Measurements from ENCODE around the gene RLIM.
A peak's percentile ranks its signal among the peaks of the same experiment; 100 is the strongest.

The RLIM gene

GRCh38 chrX:74578137-74578536 is 36.3 kb downstream of the RLIM start:
- Histone ChIP-seq H3K27me3 (ENCODE audit: control insufficient read depth, insufficient read depth, low read length) (no peaks in the 10 kb centered on the region), H3K36me3 (ENCODE audit: control insufficient read depth, insufficient read depth, low read length) (no peaks in the 10 kb centered on the region), H3K27ac (ENCODE audit: low read depth, low read length) (no peak overlapping the region), H3K9ac (ENCODE audit: low read length) (no peak overlapping the region), H3K4me3 (ENCODE audit: low read length) (no peak overlapping the region), H3K4me1 (ENCODE audit: control insufficient read depth, insufficient read depth, low read length) (no peaks in the 10 kb centered on the region)

- H3K27ac ChIP-seq (ENCODE audit: low read depth, low read length): no peak overlapping the region
- no peak overlapping the region for H3K4me3 ChIP-seq (ENCODE audit: low read length)
- no peaks in the 10 kb centered on the region for H3K27me3 ChIP-seq (ENCODE audit: control insufficient read depth, insufficient read depth, low read length)
- no peaks in the 10 kb centered on the region for H3K4me1 ChIP-seq (ENCODE audit: control insufficient read depth, insufficient read depth, low read length)
- H3K36me3 ChIP-seq (ENCODE audit: control insufficient read depth, insufficient read depth, low read length): no peaks in the 10 kb centered on the region
- H3K9ac ChIP-seq (ENCODE audit: low read length): no peak overlapping the region
Measured at GRCh38 chrX:74557378-74557777, 57.0 kb downstream of the RLIM start.

GRCh38 chrX:74551934-74552333 is 62.5 kb downstream of the RLIM start:
- Histone ChIP-seq H3K36me3 (ENCODE audit: control insufficient read depth, insufficient read depth, low read length) (no peaks in the 10 kb centered on the region), H3K27ac (ENCODE audit: low read depth, low read length) (no peak overlapping the region), H3K4me1 (ENCODE audit: control insufficient read depth, insufficient read depth, low read length) (no peaks in the 10 kb centered on the region), H3K27me3 (ENCODE audit: control insufficient read depth, insufficient read depth, low read length) (no peaks in the 10 kb centered on the region), H3K9ac (ENCODE audit: low read length) (no peak overlapping the region), H3K4me3 (ENCODE audit: low read length) (no peak overlapping the region)

GRCh38 chrX:74550295-74550802 is 64.1 kb downstream of the RLIM start:
- Histone ChIP-seq H3K27me3 (ENCODE audit: control insufficient read depth, insufficient read depth, low read length) (no peaks in the 10 kb centered on the region), H3K9ac (ENCODE audit: low read length) (no peak overlapping the region), H3K36me3 (ENCODE audit: control insufficient read depth, insufficient read depth, low read length) (no peaks in the 10 kb centered on the region), H3K4me1 (ENCODE audit: control insufficient read depth, insufficient read depth, low read length) (no peaks in the 10 kb centered on the region), H3K4me3 (ENCODE audit: low read length) (peak overlapping the region; percentile 26), H3K27ac (ENCODE audit: low read depth, low read length) (peak overlapping the region; percentile 12)

GRCh38 chrX:74546984-74547383 is 67.4 kb downstream of the RLIM start:
- H3K4me3 ChIP-seq (ENCODE audit: low read length): no peak overlapping the region
- H3K4me1 ChIP-seq (ENCODE audit: control insufficient read depth, insufficient read depth, low read length): no peaks in the 10 kb centered on the region

GRCh38 chrX:74545880-74546523 is 68.4 kb downstream of the RLIM start:
- H3K27me3 ChIP-seq (ENCODE audit: control insufficient read depth, insufficient read depth, low read length): no peaks in the 10 kb centered on the region
- H3K9ac ChIP-seq (ENCODE audit: low read length): no peak overlapping the region
- H3K27ac ChIP-seq (ENCODE audit: low read depth, low read length): no peak overlapping the region
- no peaks in the 10 kb centered on the region for H3K36me3 ChIP-seq (ENCODE audit: control insufficient read depth, insufficient read depth, low read length)
- no peak overlapping the region for H3K4me3 ChIP-seq (ENCODE audit: low read length)
- no peaks in the 10 kb centered on the region for H3K4me1 ChIP-seq (ENCODE audit: control insufficient read depth, insufficient read depth, low read length)

More at GRCh38 chrX:74546984-74547383, 67.4 kb downstream of the RLIM start:
- Histone ChIP-seq H3K27me3 (ENCODE audit: control insufficient read depth, insufficient read depth, low read length) (no peaks in the 10 kb centered on the region), H3K9ac (ENCODE audit: low read length) (no peak overlapping the region), H3K27ac (ENCODE audit: low read depth, low read length) (no peak overlapping the region), H3K36me3 (ENCODE audit: control insufficient read depth, insufficient read depth, low read length) (no peaks in the 10 kb centered on the region)

- H3K4me3 ChIP-seq (ENCODE audit: low read length): no peak overlapping the region
Measured at GRCh38 chrX:74540635-74541249, 73.7 kb downstream of the RLIM start.

GRCh38 chrX:74536832-74537371 is 77.5 kb downstream of the RLIM start:
- Histone ChIP-seq H3K4me3 (ENCODE audit: low read length) (peak overlapping the region; percentile 56), H3K27ac (ENCODE audit: low read depth, low read length) (peak overlapping the region; percentile 87)

More at GRCh38 chrX:74540635-74541249, 73.7 kb downstream of the RLIM start:
- no peaks in the 10 kb centered on the region for H3K36me3 ChIP-seq (ENCODE audit: control insufficient read depth, insufficient read depth, low read length)
- H3K27ac ChIP-seq (ENCODE audit: low read depth, low read length): no peak overlapping the region
- H3K27me3 ChIP-seq (ENCODE audit: control insufficient read depth, insufficient read depth, low read length): no peaks in the 10 kb centered on the region
- H3K9ac ChIP-seq (ENCODE audit: low read length): no peak overlapping the region
- H3K4me1 ChIP-seq (ENCODE audit: control insufficient read depth, insufficient read depth, low read length): no peaks in the 10 kb centered on the region

GRCh38 chrX:74536152-74536831 is 78.1 kb downstream of the RLIM start:
- Histone ChIP-seq H3K4me1 (ENCODE audit: control insufficient read depth, insufficient read depth, low read length) (no peaks in the 10 kb centered on the region), H3K27me3 (ENCODE audit: control insufficient read depth, insufficient read depth, low read length) (no peaks in the 10 kb centered on the region), H3K36me3 (ENCODE audit: control insufficient read depth, insufficient read depth, low read length) (no peaks in the 10 kb centered on the region), H3K27ac (ENCODE audit: low read depth, low read length) (peak overlapping the region; percentile 87), H3K9ac (ENCODE audit: low read length) (no peak overlapping the region), H3K4me3 (ENCODE audit: low read length) (peak overlapping the region; percentile 56)

More at GRCh38 chrX:74536832-74537371, 77.5 kb downstream of the RLIM start:
- H3K9ac ChIP-seq (ENCODE audit: low read length): no peak overlapping the region
- no peaks in the 10 kb centered on the region for H3K36me3 ChIP-seq (ENCODE audit: control insufficient read depth, insufficient read depth, low read length)
- H3K27me3 ChIP-seq (ENCODE audit: control insufficient read depth, insufficient read depth, low read length): no peaks in the 10 kb centered on the region
- H3K4me1 ChIP-seq (ENCODE audit: control insufficient read depth, insufficient read depth, low read length): no peaks in the 10 kb centered on the region

GRCh38 chrX:74535408-74536151 is 78.8 kb downstream of the RLIM start:
- Histone ChIP-seq H3K9ac (ENCODE audit: low read length) (no peak overlapping the region), H3K27ac (ENCODE audit: low read depth, low read length) (peak overlapping the region; percentile 87), H3K4me1 (ENCODE audit: control insufficient read depth, insufficient read depth, low read length) (no peaks in the 10 kb centered on the region), H3K27me3 (ENCODE audit: control insufficient read depth, insufficient read depth, low read length) (no peaks in the 10 kb centered on the region), H3K36me3 (ENCODE audit: control insufficient read depth, insufficient read depth, low read length) (no peaks in the 10 kb centered on the region), H3K4me3 (ENCODE audit: low read length) (peak overlapping the region; percentile 56)
